AG04449 (cell line): Measurements from ENCODE around the gene C17orf100.
"Not testable (repeated sequence)": the region's sequence is repeated elsewhere in the genome, so short reads cannot be mapped to it uniquely, and the experiment has no call there.

Experiments
- CTCF ChIA-PET: fragments of 350-600 bp; formaldehyde crosslinking; extraction: SDS; loops from one replicate; lab custom pipeline; 2021; ENCODE audit warnings: antibody characterized with exemption; lab: Yijun Ruan, JAX
- POLR2A ChIA-PET: fragments of 400-600, 350-600 bp; formaldehyde crosslinking; extraction: SDS; loops from one replicate; lab custom pipeline; 2020; ENCODE audit warnings: antibody characterized with exemption, inconsistent platforms; lab: Yijun Ruan, JAX
- DNase-seq: peaks from one replicate; pipeline ENCODE4 v3.0.0-alpha.2; 2010; ENCODE audit warnings: low read depth, low spot score
- H3K4me3 ChIP-seq: 2 replicates; pipeline ENCODE4 v1.5.1; 2011; ENCODE audit warnings: low read depth, mild to moderate bottlenecking, control low read depth, low read length
- CTCF ChIP-seq: IDR thresholded peaks from one replicate; pipeline ENCODE4 v1.5.1; 2011; ENCODE audit warnings: mild to moderate bottlenecking, moderate library complexity, low read length, control low read depth, inconsistent platforms; ENCODE audit not compliant: insufficient read depth; ENCODE audit errors: missing control alignments

Gene C17orf100

GRCh38 chr17:6688944-6689343 is 37.4 kb downstream of the C17orf100 start:
- CTCF ChIA-PET, result no interaction called here
- no peak for TF ChIP-seq CTCF

GRCh38 chr17:6690641-6691040 is 39.1 kb downstream of the C17orf100 start:
- no peak for TF ChIP-seq CTCF
- no peak overlapping the region for H3K4me3 ChIP-seq
- POLR2A ChIA-PET, result no interaction called here
- CTCF ChIA-PET, result no interaction called here
- no peak for DNase-seq

More at GRCh38 chr17:6688944-6689343, 37.4 kb downstream of the C17orf100 start:
- no peak for DNase-seq
- H3K4me3 ChIP-seq, result no peak overlapping the region
- POLR2A ChIA-PET, result no interaction called here

- TF ChIP-seq CTCF, result no peak
- ChIA-PET POLR2A (no interaction called here), CTCF (no interaction called here)
- H3K4me3 ChIP-seq, result no peak overlapping the region
- no peak for DNase-seq
Observed at GRCh38 chr17:6691546-6691945, 40.0 kb downstream of the C17orf100 start.

GRCh38 chr17:6691958-6692357 is 40.4 kb downstream of the C17orf100 start:
- POLR2A ChIA-PET, H3K4me3 ChIP-seq, DNase-seq, CTCF ChIA-PET: not testable (repeated sequence)

- TF ChIP-seq CTCF, result no peak
- DNase-seq, result no peak
- ChIA-PET POLR2A (no interaction called here), CTCF (no interaction called here)
- H3K4me3 ChIP-seq, result no peak overlapping the region
Observed at GRCh38 chr17:6695051-6695450, 43.5 kb downstream of the C17orf100 start.

GRCh38 chr17:6695565-6695964 is 44.0 kb downstream of the C17orf100 start:
- TF ChIP-seq CTCF, result no peak
- CTCF ChIA-PET, result no interaction called here
- no peak for DNase-seq
- no peak overlapping the region for H3K4me3 ChIP-seq
- POLR2A ChIA-PET, result no interaction called here

- no peak overlapping the region for H3K4me3 ChIP-seq
- POLR2A ChIA-PET, result no interaction called here
- CTCF ChIA-PET, result no interaction called here
- no peak for TF ChIP-seq CTCF
- no peak for DNase-seq
Observed at GRCh38 chr17:6696906-6697305, 45.3 kb downstream of the C17orf100 start.
